Stimulated activated CD4-positive, alpha-beta T cell treated with anti-CD3 and anti-CD28 coated beads, Interleukin-1b, Interleukin-23, amount 100 ng/mL, for 4 hours (primary cell): ENCODE data around the gene C2CD4C.
A peak's percentile ranks its signal among the peaks of the same experiment; 100 is the strongest.
"Not testable (repeated sequence)": the region's sequence is repeated elsewhere in the genome, so short reads cannot be mapped to it uniquely, and the experiment has no call there.

Experiments
- DNase-seq, 2 donors: peaks; one replicate each; pipeline ENCODE4 v3.0.0-alpha.2; 2020; ENCODE audit warnings: low read depth in 2 of 2

Gene C2CD4C

GRCh38 chr19:408902-409515, at the start of gene C2CD4C:
Gene C2CD4C, minus strand, starts transcription at chr19:409147. Its CDS starts 786 bp downstream, at chr19:408361.
- DNase-seq, result peak; percentile 25 to 35

- no peak for DNase-seq
Observed at GRCh38 chr19:458091-459042, 49.4 kb upstream of the C2CD4C start.

- no peak for DNase-seq
Observed at GRCh38 chr19:457636-458035, 48.7 kb upstream of the C2CD4C start.

- no peak for DNase-seq
Observed at GRCh38 chr19:456547-457110, 47.7 kb upstream of the C2CD4C start.

- DNase-seq, result no peak
Observed at GRCh38 chr19:455851-456546, 47.1 kb upstream of the C2CD4C start.

GRCh38 chr19:455031-455705, 46.2 kb upstream of the C2CD4C start:
- DNase-seq, result no peak

GRCh38 chr19:453606-454005, 44.7 kb upstream of the C2CD4C start:
- DNase-seq, result no peak

GRCh38 chr19:452829-453228, 43.9 kb upstream of the C2CD4C start:
- no peak for DNase-seq

GRCh38 chr19:450912-451481, 42.0 kb upstream of the C2CD4C start:
- DNase-seq, result not testable (repeated sequence)

- DNase-seq, result no peak
Observed at GRCh38 chr19:449916-450315, 41.0 kb upstream of the C2CD4C start.

- no peak for DNase-seq
Observed at GRCh38 chr19:447816-448560, 39.0 kb upstream of the C2CD4C start.

- no peak for DNase-seq
Observed at GRCh38 chr19:447064-447426, 38.1 kb upstream of the C2CD4C start.

GRCh38 chr19:444677-445210, 35.8 kb upstream of the C2CD4C start:
- no peak for DNase-seq

GRCh38 chr19:443005-443404, 34.1 kb upstream of the C2CD4C start:
- DNase-seq, result no peak

GRCh38 chr19:442085-442484, 33.1 kb upstream of the C2CD4C start:
- DNase-seq, result no peak

GRCh38 chr19:441213-441836, 32.4 kb upstream of the C2CD4C start:
- DNase-seq, result no peak

GRCh38 chr19:440391-441212, 31.7 kb upstream of the C2CD4C start:
- no peak for DNase-seq

GRCh38 chr19:439167-439900, 30.4 kb upstream of the C2CD4C start:
- DNase-seq, result no peak
